Measurements from ENCODE around the gene GPR25.

The GPR25 gene, protein sequence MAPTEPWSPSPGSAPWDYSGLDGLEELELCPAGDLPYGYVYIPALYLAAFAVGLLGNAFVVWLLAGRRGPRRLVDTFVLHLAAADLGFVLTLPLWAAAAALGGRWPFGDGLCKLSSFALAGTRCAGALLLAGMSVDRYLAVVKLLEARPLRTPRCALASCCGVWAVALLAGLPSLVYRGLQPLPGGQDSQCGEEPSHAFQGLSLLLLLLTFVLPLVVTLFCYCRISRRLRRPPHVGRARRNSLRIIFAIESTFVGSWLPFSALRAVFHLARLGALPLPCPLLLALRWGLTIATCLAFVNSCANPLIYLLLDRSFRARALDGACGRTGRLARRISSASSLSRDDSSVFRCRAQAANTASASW

DNA sequence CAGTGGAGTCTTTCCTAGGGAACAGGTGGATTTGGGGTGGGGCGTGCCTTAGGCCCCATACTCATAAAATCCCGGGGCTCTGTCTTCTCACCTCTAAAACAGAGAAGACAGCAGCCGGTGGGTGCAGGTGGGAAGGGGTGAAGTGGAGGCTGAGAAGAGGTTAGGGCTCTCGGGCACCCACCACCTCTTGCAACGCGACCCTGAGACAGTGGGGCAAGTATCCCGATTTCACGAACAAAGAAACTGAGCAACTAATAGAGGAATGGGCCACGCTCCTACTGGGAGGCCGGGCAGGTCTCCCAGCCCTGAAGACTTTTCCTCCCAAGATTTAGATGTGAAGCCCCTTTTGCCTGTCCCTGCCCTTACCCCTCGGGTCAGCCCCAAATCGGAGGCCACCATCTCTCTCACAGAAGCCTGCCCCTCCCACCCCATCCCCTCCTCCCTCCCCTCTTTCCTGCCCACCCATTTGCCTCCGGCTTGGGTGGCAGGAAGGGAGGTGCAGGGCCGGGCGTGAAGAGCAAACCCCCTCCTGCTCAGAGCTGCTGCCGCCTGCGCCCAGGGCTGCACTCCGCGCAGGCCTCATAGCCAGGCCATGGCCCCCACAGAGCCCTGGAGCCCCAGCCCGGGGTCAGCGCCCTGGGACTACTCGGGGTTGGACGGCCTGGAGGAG is at the start of gene GPR25:
Gene GPR25, plus strand, starts transcription at position 536 of the 670 bp plus-strand sequence. Its CDS starts 57 bp downstream, at position 593.
- no peak for DNase-seq

DNA sequence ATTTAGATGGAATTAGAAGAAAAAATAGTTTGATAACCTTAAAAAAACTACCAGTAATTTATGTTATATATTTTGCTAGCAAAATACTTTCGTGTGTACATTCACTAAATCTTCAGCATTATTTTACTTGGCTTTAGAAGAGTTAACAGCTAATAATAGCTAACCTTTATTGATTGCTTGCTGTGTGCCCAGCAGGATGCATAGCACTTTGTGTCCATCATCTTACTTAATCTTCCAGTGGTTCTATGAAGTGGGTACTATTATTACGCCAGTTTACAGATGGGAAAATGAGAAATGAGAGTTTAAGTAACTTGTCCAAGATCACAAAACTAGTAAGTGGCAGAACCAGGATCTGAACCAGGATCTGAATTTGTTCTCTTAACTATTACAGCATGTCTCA is 41.7 kb upstream of the GPR25 start:
- DNase-seq, result peak in 2 of 3 experiments; percentile 46 to 81

DNA sequence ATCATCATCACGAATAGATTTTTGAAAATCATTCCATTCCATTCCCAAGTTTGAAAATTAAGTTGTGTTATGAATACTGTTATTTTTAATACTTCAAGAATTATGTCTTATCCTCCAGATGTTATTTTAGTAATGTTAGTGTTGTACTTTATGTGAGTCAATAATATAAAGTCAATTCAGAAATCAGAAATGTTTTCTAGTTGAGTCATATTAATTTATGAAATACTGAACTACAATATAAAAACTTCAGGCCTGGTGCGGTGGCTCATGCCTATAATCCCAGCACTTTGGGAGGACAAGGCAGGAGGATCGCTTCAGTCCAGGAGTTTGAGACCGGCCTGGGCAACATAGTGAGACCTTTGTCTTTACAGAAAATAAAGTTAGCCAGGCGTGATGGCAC is 38.4 kb upstream of the GPR25 start:
- DNase-seq, result no peak

DNA sequence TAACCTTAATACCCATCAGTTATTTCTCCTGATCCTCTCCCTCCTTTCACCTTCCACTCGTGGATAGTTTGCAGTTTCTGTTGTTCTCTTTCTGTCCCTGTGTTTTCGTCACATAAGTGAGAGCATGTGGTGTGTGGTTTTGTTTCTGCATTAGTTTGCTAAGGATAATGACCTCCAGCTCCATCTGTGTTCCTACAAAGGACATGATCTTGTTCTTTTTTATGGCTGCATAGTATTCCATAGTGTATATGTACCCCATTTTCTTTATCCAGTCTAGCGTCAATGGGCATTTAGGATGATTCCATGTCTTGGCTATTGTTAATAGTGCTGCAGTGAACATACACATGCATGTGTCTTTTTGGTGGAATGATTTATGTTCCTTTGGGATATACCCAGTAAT is 36.6 kb upstream of the GPR25 start:
- DNase-seq, result no peak

DNA sequence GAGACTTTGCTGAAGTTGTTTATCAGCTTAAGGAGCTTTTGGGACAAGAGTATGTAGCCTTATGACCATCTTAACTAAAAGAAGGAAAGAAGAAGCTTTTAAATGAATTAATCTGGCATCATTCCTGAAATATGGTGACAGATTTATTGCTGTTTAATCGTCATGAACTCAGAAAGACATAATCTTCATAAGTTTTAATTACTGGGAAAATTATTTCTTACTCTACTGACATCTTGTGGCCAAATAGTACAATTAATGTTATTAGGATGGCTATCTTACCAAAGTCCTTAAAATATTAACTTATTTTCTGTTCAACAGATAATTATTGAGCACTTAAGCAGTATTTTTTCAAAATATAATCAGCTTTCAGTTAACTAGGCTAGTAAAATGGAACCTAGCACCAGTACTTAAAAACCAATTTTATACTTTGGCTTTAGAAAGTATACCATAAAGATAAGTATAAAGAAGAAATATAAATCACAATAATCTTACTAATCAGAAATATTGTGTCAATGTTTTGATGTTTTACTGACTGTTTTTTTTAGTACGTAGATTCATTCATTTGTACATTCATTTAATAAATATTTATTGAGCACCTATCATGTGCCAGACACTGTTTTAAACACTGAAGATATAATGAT is 34.7 kb upstream of the GPR25 start:
- peak in 1 of 3 experiments; percentile 34 for DNase-seq

GRCh38 chr1:200838676-200839445 is 33.9 kb upstream of the GPR25 start:
- no peak for DNase-seq

- no peak for DNase-seq
Measured at GRCh38 chr1:200845360-200845759, 27.4 kb upstream of the GPR25 start.

GRCh38 chr1:200846398-200846797 is 26.4 kb upstream of the GPR25 start:
- no peak for DNase-seq

DNA sequence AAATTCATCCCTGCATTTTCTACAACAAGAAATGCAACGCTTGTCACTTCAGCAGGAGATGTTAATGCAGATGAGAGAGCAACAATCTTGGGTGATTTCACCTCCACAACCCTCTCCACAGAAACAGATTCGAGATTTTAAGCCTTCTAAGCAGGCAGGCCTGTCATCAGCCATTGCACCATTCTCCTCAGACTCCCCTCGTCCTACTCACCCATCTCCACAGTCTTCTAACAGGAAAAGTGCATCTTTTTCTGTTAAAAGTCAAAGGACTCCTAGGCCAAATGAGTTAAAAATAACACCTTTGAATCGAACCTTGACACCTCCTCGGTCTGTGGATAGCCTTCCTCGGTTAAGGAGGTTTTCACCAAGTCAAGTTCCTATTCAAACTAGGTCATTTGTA is 23.4 kb upstream of the GPR25 start:
- no peak for DNase-seq

DNA sequence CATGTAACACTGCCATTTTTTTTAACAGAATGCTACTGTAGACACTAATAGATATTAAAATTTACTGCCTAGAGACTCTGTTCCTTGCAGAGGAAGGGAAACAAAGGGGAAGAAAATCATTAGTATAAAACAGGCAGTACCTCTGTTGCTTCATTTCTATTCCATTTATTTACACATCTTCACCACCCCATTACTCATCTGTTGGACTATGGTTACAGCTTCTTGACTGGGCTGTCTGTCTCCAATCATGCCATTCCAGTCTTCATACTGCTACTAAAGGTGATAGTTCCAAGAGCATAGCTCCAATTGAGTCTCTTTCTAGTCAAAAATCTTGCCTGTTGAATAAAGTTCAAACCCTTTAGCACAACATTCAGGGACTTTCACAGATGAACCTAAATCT is 22.2 kb upstream of the GPR25 start:
- no peak for DNase-seq

GRCh38 chr1:200856716-200857357 is 15.9 kb upstream of the GPR25 start:
- no peak for DNase-seq

DNA sequence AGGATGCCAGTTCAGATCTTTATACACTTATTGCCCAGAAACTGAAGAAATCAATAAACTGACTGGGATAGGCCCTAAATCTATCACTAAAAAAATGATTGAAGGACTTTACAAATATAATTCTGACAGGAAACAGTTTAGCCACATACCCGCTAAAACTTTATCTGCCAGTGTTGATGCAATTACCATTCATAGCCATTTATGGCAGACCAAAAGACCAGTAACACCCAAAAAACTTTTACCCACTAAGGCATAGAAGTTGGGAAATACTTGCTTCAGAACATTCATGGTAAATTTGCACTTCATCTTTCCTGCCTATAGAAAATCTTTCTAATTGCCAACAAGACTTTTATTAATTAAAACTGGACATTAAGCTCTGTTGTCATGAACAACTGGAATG is 15.0 kb upstream of the GPR25 start:
- DNase-seq, result no peak

DNA sequence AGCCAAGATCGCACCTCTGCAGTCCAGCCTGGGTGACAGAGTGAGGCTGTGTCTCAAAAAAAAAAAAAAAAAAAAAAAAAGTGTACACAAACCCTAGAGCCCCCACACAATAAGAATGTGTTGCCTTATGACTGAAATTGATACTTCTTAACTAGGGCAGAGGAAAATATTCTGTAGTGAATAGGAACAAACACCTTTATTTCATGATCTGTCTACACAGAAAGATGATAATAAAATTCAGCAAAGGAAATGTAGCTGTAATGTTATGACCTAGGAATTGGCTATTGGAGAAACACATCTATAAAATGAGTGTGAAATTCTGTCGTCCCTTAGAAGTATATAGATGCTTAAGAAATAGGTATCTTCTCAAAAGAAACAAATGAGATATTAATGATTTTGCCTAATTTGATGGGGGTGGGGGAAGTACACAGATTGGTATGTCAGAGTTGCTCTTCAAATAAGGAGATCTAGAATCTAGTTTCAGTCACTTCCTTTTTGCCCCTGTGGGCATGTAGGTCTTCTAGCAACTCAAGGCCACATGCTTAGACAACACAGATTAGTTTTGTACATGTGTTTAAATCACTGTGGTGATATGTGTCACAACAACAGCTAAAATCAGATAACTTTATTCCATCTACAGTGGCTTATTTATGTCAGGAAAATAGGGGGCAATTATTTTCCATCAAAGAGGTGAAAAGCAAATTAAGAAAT is 10.7 kb upstream of the GPR25 start:
- no peak for DNase-seq

DNA sequence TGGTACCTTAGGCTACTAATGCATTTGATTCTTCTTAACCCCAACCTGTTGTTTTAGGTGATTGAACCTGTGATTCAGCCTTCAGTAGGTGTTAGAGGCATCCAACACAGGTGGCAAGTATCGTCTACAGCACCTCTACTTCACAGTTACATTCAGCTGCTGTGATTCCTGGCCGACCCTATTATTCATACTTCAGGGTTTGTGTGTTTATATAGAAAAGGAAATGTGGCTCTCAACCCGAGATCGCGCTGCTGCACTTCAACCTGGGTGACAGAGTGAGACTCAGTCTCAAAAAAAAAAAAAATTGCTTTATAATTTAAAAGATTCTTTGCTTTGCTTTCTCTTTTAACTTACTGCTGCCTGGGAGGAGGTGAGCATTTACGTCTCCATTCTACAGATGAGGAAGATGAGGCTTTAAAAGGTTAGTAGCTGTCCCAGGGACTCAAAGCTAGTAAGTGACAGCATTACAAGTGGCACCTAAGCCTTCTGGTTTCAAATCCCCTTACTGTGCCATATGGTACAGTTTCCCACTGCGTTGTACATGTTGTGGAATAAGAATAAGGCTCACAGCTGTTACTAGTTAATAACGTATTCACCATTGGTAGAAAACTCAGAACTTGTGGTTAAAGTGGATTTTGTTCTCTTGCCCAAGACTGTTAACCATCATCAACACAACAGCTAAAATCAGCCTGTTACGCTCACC is 9.9 kb upstream of the GPR25 start:
- DNase-seq, result no peak

DNA sequence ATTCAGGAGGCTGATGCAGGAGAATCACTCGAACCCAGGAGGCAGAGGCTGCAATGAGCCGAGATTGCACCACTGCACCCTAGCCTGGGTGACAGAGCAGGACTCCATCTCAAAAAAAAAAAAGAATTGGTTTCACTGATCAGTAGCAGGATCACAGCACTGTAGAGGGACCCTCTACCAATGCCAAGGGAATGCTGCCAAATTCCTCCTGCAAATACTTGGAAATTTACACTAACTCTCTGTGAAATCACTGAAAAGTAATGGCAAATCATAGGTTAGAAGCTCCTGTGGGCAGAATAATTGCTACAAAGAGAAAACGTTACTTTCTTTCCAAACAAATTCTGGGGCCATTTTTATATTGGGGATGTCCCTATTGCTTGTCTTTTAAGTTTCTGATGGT is 6.7 kb upstream of the GPR25 start:
- DNase-seq, result no peak

- no peak for DNase-seq
Measured at GRCh38 chr1:200866521-200866920, 6.3 kb upstream of the GPR25 start.

GRCh38 chr1:200867018-200867811 is 5.6 kb upstream of the GPR25 start:
- no peak for DNase-seq

DNA sequence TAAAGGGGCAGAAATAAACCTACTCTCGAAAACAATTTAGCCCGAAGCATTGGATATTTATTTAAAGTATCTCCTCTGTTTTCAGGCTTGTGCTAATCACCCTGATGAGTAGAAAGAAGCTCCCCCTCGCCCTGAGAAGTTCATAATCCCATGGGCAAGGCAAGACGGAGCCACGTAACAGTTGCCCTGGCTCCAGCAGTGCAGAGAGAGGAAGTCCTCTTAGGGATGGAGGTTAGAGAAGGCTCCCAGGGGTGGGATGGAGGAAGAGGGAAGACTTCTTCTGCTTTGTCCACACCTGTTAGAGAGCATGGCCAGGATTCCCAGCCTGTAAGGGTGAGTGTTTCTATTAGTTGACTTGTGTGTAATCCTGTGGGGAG is 3.4 kb upstream of the GPR25 start:
- no peak for DNase-seq

- DNase-seq, result no peak
Measured at GRCh38 chr1:200869753-200870391, 2.9 kb upstream of the GPR25 start.

DNA sequence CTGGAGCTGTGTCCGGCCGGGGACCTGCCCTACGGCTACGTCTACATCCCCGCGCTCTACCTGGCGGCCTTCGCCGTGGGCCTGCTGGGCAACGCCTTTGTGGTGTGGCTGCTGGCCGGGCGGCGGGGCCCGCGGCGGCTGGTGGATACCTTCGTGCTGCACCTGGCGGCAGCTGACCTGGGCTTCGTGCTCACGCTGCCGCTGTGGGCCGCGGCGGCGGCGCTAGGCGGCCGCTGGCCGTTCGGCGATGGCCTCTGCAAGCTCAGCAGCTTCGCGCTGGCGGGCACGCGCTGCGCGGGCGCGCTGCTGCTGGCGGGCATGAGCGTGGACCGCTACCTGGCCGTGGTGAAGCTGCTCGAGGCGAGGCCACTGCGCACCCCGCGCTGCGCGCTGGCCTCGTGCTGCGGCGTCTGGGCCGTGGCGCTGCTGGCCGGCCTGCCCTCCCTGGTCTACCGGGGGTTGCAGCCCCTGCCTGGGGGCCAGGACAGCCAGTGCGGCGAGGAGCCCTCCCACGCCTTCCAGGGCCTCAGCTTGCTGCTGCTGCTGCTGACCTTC is 412 bp downstream of the GPR25 start:
- DNase-seq, result peak in 2 of 3 experiments; percentile 85 to 88
